Stimulated activated CD8-positive, alpha-beta memory T cell treated with anti-CD3 and anti-CD28 coated beads, Interleukin-2, amount 100 ng/mL, for 1 hour (primary cell): ENCODE measurements around the gene KIF27.
A peak's percentile ranks its signal among the peaks of the same experiment; 100 is the strongest.
"Not testable (repeated sequence)": the region's sequence is repeated elsewhere in the genome, so short reads cannot be mapped to it uniquely, and the experiment has no call there.

Experiments
- DNase-seq, 2 donors: peaks; one replicate each; pipeline ENCODE4 v3.0.0-alpha.2; 2020; ENCODE audit warnings: low read depth in 2 of 2

The KIF27 gene

DNA sequence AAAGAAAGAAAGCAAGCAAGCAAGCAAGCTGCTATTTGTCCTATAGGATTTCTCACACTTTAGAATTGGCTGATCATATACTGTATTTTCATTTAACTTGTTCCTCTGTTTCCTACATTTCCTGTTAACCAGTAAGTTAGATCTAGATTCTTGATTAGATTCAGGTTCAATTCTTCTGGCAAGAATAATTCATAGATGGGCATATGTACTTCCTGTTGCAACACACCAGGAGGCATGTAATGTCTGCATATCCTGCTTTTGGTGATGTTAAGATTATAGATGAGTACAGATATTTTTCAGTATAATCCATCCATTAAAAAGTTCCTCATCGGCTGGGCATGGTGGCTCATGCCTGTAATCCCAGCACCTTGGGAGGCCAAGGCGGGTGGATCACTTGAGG lies 10.8 kb upstream of the KIF27 start:
- no peak for DNase-seq

DNA sequence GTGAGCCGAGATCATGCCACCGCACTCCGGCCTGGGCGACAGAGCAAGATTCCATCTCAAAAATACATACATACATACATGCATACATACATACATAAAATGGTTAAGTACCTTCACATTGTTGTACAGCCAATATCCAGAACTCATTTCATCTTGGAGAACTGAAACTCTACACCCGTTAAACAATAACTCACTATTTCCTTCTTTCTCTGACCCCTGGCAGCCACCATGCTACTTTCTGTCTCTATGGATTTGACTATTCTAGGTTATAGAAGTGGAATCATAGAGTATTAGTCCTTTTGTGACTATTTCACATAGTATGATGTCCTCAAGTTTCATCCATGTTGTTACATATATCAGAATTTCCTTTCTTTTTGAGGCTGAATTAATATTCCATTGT lies 9.6 kb upstream of the KIF27 start:
- no peak for DNase-seq

- DNase-seq, result no peak
Measured at GRCh38 chr9:83927591-83927990, 6.4 kb upstream of the KIF27 start.

DNA sequence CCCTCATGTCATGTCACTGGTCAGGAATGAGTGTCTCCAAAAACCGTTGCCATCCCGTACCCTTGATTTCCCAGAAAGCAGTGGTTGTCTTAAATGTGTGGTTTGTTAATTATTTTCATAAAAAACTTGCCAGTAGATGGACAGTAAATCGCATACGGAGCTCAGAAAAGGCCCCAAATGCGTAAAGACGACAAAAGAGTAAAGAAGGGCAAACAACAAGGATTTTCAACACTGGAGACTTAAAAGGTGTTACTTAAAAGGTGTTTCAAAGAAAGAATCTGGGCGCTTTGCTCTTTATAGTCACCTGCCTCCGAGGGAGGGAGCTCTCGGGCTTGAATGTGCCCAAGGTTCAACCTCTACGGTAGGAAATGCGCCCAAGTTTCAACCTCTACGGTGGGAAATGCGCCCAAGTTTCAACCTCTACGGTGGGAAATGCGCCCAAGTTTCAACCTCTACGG lies 734 bp downstream of the KIF27 start:
- peak in 1 of 2 donors; percentile 35 for DNase-seq

DNA sequence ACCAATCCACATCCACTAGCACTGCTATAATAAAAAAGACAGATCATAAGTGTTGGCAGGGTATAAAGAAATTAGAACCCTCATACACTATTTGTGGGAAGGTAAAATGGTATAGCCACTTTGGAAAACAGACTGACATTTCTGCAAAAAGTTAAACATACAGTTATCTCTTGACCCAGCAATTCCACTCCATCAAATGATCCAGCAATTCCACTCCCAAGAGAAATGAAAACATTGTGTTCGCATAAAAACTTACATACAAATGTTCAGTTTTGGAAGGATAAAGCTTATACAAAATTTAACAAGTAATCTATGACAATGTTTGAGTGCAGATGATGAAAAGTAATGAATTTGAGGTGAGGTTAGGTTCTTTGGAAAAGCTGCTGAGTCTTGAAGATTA lies 2.1 kb downstream of the KIF27 start:
- DNase-seq, result no peak

GRCh38 chr9:83912194-83912593 lies 9.0 kb downstream of the KIF27 start:
- DNase-seq, result not testable (repeated sequence)

- DNase-seq, result no peak
Measured at GRCh38 chr9:83906144-83906543, 15.1 kb downstream of the KIF27 start.

- DNase-seq, result not testable (repeated sequence)
Measured at GRCh38 chr9:83900615-83901014, 20.6 kb downstream of the KIF27 start.

DNA sequence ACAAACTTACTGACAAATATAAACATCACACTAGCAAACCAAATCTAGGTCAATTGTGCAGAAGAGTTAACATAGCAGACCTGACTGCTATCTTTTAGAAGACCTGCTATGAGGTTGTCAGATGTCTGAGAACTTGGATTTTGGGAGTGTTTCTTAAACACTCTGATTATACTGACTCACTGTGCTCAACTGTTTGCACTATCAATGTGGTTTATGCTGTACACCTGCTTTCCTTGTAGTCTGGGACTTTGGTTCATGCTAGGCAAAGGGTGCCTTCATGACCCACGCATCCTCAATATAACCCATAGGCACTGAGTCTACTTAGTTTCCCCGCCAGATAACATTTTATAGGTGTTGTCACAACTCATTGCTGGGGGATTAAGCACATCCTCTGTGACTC lies 26.9 kb downstream of the KIF27 start:
- not testable (repeated sequence) for DNase-seq

- DNase-seq, result not testable (repeated sequence)
Measured at GRCh38 chr9:83886498-83886897, 34.7 kb downstream of the KIF27 start.

GRCh38 chr9:83885559-83886240 lies 35.5 kb downstream of the KIF27 start:
- not testable (repeated sequence) for DNase-seq

DNA sequence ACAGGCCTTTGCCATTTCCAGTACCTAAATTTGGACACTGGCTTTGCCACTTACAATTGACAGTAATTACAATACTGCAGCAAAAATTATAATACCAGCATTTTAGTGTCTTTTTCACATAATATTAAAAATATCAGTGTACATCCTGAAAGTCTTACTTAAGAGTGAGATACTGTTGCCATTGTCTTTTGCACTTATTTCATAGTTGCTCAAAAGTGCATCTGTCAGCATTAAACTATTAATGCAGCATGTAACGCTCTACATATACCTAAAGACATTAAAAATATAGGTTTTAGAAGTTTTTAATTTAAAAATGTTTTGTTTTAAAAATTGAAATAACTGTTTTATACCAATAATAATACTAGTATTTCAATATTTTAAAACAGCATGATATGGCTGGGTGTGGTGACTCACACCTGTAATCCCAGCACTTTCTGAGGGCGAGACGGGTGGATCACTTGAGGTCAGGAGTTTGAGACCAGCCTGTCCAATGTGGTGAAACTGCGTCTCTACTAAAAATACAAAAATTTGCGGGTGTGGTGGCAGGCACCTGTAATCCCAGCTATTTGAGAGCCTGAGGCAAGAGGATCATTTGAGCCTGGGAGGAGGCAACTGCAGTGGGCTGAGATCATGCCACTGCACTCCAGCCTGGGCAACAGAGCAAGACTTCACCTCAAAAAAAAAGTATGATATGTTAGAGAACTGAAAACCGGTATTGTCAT lies 39.4 kb downstream of the KIF27 start:
- not testable (repeated sequence) for DNase-seq

DNA sequence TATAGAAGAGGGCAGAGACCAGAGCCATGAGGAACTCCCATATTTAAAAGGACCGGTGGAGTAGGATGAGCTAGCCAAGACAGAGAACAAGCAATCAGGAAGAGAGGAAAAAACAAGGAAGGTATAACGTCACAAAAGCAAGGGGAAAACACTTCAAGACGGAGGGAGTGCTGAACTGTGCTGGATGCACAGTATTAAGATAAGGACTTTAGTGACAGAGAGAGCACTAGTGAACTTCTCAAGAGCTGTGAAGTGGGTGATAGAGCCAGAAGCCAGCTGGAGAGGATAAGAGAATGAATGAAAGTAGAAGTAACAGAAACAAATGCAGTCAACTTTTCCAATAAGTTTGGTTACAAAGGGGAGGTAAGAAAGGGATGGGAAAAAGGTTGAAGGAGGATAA lies 45.7 kb downstream of the KIF27 start:
- not testable (repeated sequence) for DNase-seq

DNA sequence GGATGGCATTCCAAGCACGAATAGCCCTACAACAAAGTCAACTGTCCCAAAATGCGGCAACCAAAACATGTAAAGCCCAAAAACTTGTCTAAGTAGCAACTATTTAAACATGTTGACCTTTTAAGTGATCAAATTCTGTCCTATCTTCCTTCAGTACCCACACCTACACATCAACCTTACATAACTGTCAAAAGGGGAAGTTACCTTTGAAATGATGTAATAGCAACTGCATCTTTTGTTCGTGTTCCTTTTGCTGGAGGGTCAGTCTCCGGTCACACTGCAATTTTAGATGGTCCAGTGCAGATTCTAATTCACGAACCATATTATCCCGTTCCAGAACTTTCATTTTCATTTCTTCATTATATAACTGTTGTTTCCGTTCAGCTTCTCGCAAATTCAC lies 71.3 kb downstream of the KIF27 start:
- not testable (repeated sequence) for DNase-seq

DNA sequence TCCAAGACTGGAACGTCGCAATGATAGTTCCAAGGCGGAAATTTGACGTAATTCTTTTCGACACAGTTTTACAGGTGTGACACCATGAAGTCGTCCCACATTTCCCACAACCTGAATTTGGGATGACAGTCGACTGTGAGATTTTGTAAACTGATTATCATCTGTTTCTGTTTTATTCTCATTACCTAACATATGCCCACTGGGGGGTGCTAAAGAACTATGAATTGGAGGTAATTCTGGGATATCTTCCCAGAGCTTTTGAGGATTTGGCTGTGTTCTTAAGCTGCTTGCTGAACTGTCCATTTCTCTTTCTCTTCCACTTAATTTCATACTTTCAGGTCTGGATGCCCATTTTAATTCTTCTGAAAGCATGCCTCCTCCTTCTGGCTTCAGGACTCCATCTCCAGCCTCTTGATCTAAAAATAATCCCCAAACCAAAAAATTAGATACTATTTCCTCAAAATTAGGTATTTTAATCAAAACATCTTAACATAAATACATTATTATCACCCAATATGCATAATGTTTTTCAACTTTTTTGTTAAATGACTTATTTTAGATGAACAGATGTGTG lies 84.1 kb downstream of the KIF27 start:
- DNase-seq, result not testable (repeated sequence)

DNA sequence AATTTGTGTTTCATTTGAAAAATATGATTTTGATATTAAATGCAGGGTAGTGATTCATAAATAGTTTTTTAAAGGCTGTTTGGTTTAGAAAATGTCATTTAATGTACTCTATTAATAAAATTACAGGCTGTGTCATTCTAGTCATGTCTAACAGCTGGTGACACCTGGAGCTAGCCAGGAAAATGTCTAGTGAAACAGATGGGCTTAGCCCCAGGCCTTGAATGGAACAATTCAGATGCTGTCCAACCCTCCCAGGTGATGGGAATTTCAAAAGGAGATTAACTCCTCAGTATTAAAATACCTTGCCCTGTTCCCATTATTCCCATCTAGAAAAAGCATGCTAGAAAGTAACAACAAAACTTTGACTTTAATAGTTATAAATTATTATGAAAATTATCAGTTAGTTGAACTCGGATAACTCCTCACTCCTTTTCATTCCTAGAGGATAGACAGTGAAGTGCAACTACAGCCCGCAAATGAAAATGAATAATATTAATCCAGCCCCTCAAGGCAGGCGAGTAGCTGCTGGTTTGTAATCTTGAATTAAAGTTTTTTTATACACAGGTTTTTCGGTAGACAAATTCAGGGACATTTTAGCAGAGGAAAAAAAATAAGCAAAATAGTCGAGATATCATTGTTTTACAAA lies 90.7 kb downstream of the KIF27 start:
- not testable (repeated sequence) for DNase-seq

- DNase-seq, result not testable (repeated sequence)
Measured at GRCh38 chr9:83824986-83825623, 96.1 kb downstream of the KIF27 start.

DNA sequence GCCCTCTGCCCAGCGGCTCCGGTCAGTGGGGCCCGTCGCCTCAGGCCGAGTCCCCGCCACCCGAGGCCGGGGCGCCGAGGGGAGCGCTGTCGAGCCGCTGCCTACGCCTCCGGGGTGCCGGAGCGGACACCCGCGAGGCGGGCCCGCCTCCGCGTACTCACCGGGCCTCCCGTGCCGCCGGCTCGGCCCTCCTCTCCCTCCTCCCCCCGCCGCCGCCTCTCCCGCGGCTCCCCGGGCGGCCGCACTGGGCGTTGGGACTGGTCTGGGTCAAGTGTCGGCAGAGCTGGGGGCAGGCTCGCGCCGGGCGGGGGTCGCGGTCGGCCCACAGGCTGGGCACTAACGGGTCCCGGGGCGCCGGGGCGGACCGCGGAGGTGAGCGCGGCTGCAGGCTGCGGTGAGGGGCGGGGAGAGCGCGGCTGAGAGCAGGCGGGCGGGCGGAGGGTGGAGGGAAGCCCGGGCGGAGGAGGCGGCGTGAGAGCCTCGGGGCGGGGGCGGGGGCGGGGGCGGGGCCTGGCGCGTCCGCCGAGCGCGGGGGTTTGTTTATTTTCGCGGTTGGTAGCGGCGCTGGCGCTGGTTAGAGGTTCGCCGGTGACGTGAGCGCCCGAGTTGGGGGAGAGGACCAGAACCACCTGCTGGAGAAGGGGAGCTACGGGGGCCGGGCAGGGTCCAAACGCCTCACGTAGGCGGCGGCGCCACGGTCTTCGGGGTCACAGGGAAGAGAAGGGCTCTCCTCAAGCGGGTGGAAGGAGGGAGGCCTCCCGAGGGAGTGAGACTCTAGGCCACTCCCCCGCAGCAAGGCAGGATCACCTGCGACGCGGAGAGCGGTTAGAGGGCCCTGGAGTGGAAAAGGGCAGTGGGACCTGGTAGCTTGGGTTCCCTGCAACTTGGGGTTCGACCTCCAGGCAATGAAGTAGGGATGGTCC lies 103.6 kb downstream of the KIF27 start, which contains the start of gene GKAP1:
Gene GKAP1 (minus strand): TSS at position 414 of the 923 bp plus-strand sequence. CDS start 11,252 bp downstream, outside the sequence.
- peak; percentile 68 to 73 for DNase-seq

DNA sequence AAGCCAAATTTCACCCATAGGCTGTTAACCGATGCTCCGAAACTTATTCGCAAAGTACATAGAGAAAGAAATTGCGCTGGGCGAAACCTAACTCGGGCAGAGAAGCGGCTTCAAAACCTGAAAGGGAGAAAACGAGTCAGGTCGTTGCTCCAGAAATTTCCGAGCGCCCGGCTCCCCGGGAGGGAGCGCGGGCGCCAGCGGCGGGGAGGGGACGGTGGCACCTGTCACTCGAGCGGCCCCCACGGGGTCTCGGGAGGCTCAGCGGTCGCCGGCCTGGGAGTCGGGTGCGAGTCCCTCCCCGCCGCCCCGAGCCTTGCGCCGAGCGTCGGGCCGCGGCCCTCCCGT lies 104.2 kb downstream of the KIF27 start:
- peak in 1 of 2 donors; percentile 22 for DNase-seq

DNA sequence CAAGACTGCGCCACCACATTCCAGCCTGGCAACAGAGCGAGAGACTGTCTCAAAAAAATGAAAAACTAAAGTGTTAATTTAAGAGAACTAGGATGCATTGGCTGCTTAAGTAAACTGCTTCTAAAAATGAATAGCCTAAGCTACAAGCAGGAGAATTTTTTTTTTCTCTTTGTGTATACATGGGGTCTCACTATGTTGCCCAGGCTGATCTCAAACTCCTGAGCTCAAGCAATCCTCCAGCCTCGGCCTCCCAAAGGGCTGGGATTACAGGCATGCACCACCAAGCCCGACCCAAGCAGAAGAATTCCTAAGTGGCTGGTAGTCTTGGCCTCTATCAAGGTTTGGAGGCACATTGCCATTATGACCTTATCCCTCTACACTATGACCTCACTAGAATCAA lies 106.1 kb downstream of the KIF27 start:
- not testable (repeated sequence) for DNase-seq

- DNase-seq, result not testable (repeated sequence)
Measured at GRCh38 chr9:83809213-83809612, 112.0 kb downstream of the KIF27 start.
